Stimulated activated memory B cell treated with anti-CD40 and anti-IgM and Interleukin-4, amounts not matched to agents 10 μg/mL and 1 μg/mL and 100 μg/mL, for 72 hours (primary cell): Measurements from ENCODE around the gene ANKRD44.
"Not testable (repeated sequence)": the region's sequence is repeated elsewhere in the genome, so short reads cannot be mapped to it uniquely, and the experiment has no call there.

Source experiments
- ATAC-seq: fragments of 150-1000 bp; cut with Tn5 transposase; 2 replicates; pipeline ENCODE4 v1.10.0; 2021
- H3K27ac Mint-ChIP-seq: one replicate; pipeline ENCODE4 v1.8.0; 2022; ENCODE audit warnings: mild to moderate bottlenecking, mixed read lengths
- H3K27me3 Mint-ChIP-seq: one replicate; pipeline ENCODE4 v1.8.0; 2022; ENCODE audit warnings: mixed read lengths
- H3K36me3 Mint-ChIP-seq: one replicate; pipeline ENCODE4 v1.8.0; 2022; ENCODE audit warnings: mixed read lengths
- H3K4me1 Mint-ChIP-seq: one replicate; pipeline ENCODE4 v1.8.0; 2022; ENCODE audit warnings: mixed read lengths
- H3K4me3 Mint-ChIP-seq: one replicate; pipeline ENCODE4 v1.8.0; 2022; ENCODE audit warnings: mild to moderate bottlenecking, moderate library complexity, mixed read lengths
- H3K9me3 Mint-ChIP-seq: one replicate; pipeline ENCODE4 v1.8.0; 2022; ENCODE audit warnings: mixed read lengths

ANKRD44 gene

GRCh38 chr2:197310271-197310985 is at the start of gene ANKRD44:
TSS of gene ANKRD44 (minus strand) at chr2:197310780. CDS start at chr2:197310604, 176 bp downstream.
- Mint-ChIP-seq H3K27ac (peak within 1 kb of the TSS; percentile 98), H3K9me3 (no peaks in the 10 kb centered on the region), H3K27me3 (no peaks in the 10 kb centered on the region), H3K4me1 (peaks cover 51% of the 10 kb centered on the region), H3K4me3 (peak within 1 kb of the TSS; percentile 97), H3K36me3 (peaks cover 12% of the 10 kb centered on the region)
- peak; percentile 88 for ATAC-seq

GRCh38 chr2:197359859-197360258 is 49.3 kb upstream of the ANKRD44 start:
- H3K4me3 Mint-ChIP-seq, result no peak overlapping the region
- no peaks in the 10 kb centered on the region for H3K27me3 Mint-ChIP-seq
- H3K9me3 Mint-ChIP-seq, result no peaks in the 10 kb centered on the region
- H3K36me3 Mint-ChIP-seq, result no peaks in the 10 kb centered on the region
- peaks cover 10% of the 10 kb centered on the region for H3K4me1 Mint-ChIP-seq
- no peak for ATAC-seq
- no peak overlapping the region for H3K27ac Mint-ChIP-seq

GRCh38 chr2:197358931-197359330 is 48.4 kb upstream of the ANKRD44 start:
- H3K36me3 Mint-ChIP-seq, result no peaks in the 10 kb centered on the region
- peaks cover 10% of the 10 kb centered on the region for H3K4me1 Mint-ChIP-seq
- H3K27ac Mint-ChIP-seq, result no peak overlapping the region
- H3K4me3 Mint-ChIP-seq, result no peak overlapping the region
- H3K27me3 Mint-ChIP-seq, result no peaks in the 10 kb centered on the region
- ATAC-seq, result no peak
- H3K9me3 Mint-ChIP-seq, result no peaks in the 10 kb centered on the region

DNA sequence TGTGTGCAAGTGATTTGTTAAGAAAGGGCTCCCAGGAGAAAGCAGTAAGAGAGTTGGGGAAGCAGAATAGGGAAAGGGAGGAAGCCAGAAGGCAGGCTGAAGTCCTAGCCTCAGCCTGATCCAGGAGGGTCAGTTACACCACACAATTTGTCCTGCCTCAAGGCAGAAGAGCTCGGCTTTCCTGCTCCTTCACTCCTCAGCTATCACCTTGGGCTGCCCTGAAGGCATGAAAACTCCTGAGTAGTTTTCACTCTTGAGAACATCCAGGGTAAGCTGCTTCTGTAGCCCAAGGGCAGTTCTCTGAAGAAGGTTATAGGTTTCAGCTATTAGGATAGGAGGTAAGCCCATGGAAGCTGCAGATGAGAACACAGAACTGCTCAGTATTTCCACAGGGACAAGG is 47.4 kb upstream of the ANKRD44 start:
- no peak overlapping the region for H3K27ac Mint-ChIP-seq
- no peaks in the 10 kb centered on the region for H3K27me3 Mint-ChIP-seq
- no peak for ATAC-seq
- H3K4me3 Mint-ChIP-seq, result no peak overlapping the region
- H3K4me1 Mint-ChIP-seq, result peaks cover 10% of the 10 kb centered on the region
- no peaks in the 10 kb centered on the region for H3K36me3 Mint-ChIP-seq
- H3K9me3 Mint-ChIP-seq, result no peaks in the 10 kb centered on the region

GRCh38 chr2:197356136-197356535 is 45.6 kb upstream of the ANKRD44 start:
- Mint-ChIP-seq H3K27ac (peak overlapping the region; percentile 47), H3K36me3 (no peaks in the 10 kb centered on the region)
- ATAC-seq, result no peak

GRCh38 chr2:197354169-197354558 is 43.6 kb upstream of the ANKRD44 start:
- no peak for ATAC-seq
- Mint-ChIP-seq H3K27me3 (no peaks in the 10 kb centered on the region), H3K36me3 (no peaks in the 10 kb centered on the region), H3K27ac (no peak overlapping the region), H3K4me1 (peaks cover 24% of the 10 kb centered on the region), H3K4me3 (no peak overlapping the region), H3K9me3 (no peaks in the 10 kb centered on the region)

More at GRCh38 chr2:197356136-197356535, 45.6 kb upstream of the ANKRD44 start:
- H3K4me3 Mint-ChIP-seq, result peak overlapping the region; percentile 3
- no peaks in the 10 kb centered on the region for H3K27me3 Mint-ChIP-seq
- peaks cover 13% of the 10 kb centered on the region for H3K4me1 Mint-ChIP-seq
- H3K9me3 Mint-ChIP-seq, result no peaks in the 10 kb centered on the region

DNA sequence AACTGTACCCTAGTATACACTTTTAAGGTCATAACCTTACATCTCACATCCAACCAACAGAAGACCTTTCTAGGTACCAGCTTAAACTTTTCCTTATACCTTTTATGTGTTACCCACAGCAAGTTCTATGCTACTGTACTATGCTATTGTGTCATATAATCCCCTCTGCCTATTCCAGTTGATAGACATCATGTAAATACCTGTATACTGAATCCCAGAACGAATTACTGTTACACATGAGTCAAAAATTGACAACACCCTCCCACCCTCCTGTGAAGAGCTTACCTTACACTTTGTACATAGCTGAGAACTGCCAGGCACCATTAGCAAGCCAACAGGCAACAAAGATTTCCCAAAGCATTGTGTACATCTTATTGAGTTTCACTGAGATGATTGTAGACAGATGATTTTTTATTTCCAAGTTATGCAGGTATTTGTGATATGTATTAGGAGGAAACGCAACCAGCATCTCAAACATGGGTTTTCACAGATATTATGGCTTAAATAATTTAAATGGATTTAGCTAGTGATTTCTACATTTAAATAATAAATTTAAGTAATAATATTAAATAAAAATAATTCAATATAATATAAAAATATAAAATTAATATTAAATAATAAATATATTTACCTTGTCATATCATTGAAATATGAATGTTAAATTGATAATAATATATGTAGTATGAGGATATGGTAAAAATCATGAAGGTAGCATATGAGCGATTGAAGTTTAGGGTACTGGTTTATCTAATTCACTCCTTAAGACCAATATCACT is 43.0 kb upstream of the ANKRD44 start:
- no peak overlapping the region for H3K4me3 Mint-ChIP-seq
- peaks cover 30% of the 10 kb centered on the region for H3K4me1 Mint-ChIP-seq
- H3K36me3 Mint-ChIP-seq, result no peaks in the 10 kb centered on the region
- no peak for ATAC-seq
- no peaks in the 10 kb centered on the region for H3K27me3 Mint-ChIP-seq
- H3K9me3 Mint-ChIP-seq, result no peaks in the 10 kb centered on the region
- H3K27ac Mint-ChIP-seq, result no peak overlapping the region

DNA sequence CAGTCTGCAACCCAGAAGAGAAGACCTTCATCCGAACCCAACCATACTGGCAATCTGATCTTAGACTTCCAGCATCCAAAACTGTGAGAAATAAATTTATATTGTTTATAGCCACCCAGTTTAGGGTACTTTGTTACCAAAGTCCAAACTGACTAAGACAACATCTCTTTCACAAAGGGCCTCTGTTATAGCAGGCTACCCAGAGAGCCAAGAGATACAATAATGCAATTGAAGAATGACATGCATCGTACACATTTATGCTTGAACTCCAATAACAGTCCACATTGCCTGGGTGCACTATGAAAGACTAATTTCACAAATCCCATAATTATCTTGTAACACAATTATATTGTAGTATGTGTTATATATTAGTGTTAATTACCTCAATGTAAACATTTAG is 39.1 kb upstream of the ANKRD44 start:
- Mint-ChIP-seq H3K36me3 (no peaks in the 10 kb centered on the region), H3K9me3 (no peaks in the 10 kb centered on the region)

GRCh38 chr2:197348721-197349360 is 38.3 kb upstream of the ANKRD44 start:
- H3K27me3 Mint-ChIP-seq, result no peaks in the 10 kb centered on the region
- H3K9me3 Mint-ChIP-seq, result no peaks in the 10 kb centered on the region
- no peak overlapping the region for H3K27ac Mint-ChIP-seq

More for the DNA sequence above, 39.1 kb upstream of the ANKRD44 start:
- Mint-ChIP-seq H3K27ac (no peak overlapping the region), H3K27me3 (no peaks in the 10 kb centered on the region), H3K4me3 (no peak overlapping the region), H3K4me1 (peaks cover 39% of the 10 kb centered on the region)
- ATAC-seq, result no peak

DNA sequence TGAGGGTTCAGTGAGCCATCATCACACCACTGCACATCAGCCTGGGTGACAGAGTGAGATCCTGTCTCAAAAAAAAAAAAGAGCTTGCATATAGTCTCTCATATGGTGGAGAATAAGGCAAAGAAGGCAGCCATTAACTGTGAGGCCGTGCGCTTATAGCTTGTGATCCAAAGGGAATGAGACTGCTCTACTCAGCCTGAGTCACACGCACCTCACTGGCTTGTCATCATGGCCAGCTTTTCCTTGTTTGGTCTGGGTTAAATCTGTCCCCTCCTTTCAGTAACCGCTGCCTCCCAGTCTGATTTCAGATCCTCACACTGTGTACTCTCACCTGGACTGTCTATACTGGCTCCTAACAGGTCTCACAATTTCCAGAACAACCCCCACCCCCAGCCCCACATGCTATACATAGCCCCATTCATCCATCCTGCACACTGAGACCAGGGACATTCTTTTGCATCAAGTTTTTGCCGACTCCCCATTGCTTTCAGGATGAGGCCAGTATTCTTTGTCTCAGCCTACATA is 35.3 kb upstream of the ANKRD44 start:
- Mint-ChIP-seq H3K4me1 (peaks cover 33% of the 10 kb centered on the region), H3K36me3 (no peaks in the 10 kb centered on the region), H3K27ac (peak overlapping the region; percentile 16), H3K4me3 (no peak overlapping the region), H3K9me3 (no peaks in the 10 kb centered on the region), H3K27me3 (no peaks in the 10 kb centered on the region)
- ATAC-seq, result no peak

More at GRCh38 chr2:197348721-197349360, 38.3 kb upstream of the ANKRD44 start:
- H3K4me3 Mint-ChIP-seq, result no peak overlapping the region
- H3K4me1 Mint-ChIP-seq, result peaks cover 39% of the 10 kb centered on the region
- no peaks in the 10 kb centered on the region for H3K36me3 Mint-ChIP-seq
- no peak for ATAC-seq

GRCh38 chr2:197343968-197344367 is 33.4 kb upstream of the ANKRD44 start:
- not testable (repeated sequence) for H3K9me3 Mint-ChIP-seq, ATAC-seq, H3K27ac Mint-ChIP-seq, H3K36me3 Mint-ChIP-seq, H3K27me3 Mint-ChIP-seq, H3K4me3 Mint-ChIP-seq
- peaks cover 23% of the 10 kb centered on the region for H3K4me1 Mint-ChIP-seq

- Mint-ChIP-seq H3K36me3 (no peaks in the 10 kb centered on the region), H3K4me3 (no peak overlapping the region), H3K4me1 (no peaks in the 10 kb centered on the region), H3K27me3 (no peaks in the 10 kb centered on the region), H3K9me3 (no peaks in the 10 kb centered on the region), H3K27ac (no peak overlapping the region)
- no peak for ATAC-seq
Observed at GRCh38 chr2:197340591-197340990, 30.0 kb upstream of the ANKRD44 start.

DNA sequence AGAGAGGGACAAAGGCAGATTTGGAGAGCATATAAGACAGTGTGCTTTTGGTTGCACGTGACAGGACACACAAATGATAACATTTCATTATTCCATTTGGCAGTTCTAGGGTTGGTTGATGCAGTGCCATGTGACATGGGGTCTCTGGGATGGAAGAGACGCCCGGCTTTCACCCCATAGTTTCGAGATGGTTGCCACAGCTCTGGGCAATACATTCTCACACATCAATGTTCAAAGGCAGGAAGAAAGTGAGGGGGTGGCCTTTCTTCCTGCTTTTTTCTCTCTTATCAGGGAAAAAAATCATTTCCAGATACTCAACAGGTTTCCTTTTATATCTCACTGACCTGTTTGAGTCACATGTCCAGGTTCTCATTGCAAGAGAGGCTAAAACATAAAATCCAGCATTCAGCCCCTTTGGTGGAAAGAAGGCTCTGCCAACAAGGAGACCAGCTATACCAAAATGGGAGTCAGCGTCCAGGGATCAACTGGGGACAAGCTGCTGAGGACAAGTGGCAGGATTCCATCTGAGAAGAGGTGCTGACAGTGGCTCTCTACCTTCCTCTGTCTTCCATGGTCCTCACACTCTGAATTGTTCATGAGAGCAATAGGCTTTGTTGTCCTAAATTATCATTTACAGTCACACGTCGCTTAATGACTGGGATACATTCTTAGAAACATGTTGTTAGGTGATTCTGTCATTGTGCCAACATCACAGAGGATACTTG is 29.1 kb upstream of the ANKRD44 start:
- H3K4me1 Mint-ChIP-seq, result no peaks in the 10 kb centered on the region
- no peaks in the 10 kb centered on the region for H3K36me3 Mint-ChIP-seq
- H3K9me3 Mint-ChIP-seq, result no peaks in the 10 kb centered on the region
- no peak for ATAC-seq
- no peak overlapping the region for H3K27ac Mint-ChIP-seq
- no peaks in the 10 kb centered on the region for H3K27me3 Mint-ChIP-seq
- H3K4me3 Mint-ChIP-seq, result no peak overlapping the region

GRCh38 chr2:197339016-197339415 is 28.4 kb upstream of the ANKRD44 start:
- no peaks in the 10 kb centered on the region for H3K9me3 Mint-ChIP-seq
- no peaks in the 10 kb centered on the region for H3K27me3 Mint-ChIP-seq
- no peak for ATAC-seq
- H3K36me3 Mint-ChIP-seq, result no peaks in the 10 kb centered on the region
- H3K4me3 Mint-ChIP-seq, result no peak overlapping the region
- H3K27ac Mint-ChIP-seq, result no peak overlapping the region
- H3K4me1 Mint-ChIP-seq, result no peaks in the 10 kb centered on the region

DNA sequence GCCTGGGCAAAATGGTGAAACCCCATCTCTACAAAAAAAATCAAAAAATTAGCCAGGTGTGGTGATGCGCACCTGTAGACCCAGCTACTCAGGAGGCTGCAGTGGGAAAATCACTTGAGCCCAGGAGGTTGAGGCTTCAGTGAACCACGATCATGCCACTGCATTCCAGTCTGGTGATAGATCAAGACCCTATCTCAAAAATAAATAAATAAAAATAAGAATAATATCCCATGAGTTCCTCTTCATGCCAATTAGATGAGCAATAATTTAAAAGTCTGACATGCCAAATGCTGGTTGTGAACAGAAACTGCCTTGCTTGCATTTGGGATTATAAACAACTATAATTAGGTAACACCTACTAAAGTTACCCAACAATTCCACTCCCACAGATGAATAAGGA is 22.1 kb upstream of the ANKRD44 start:
- Mint-ChIP-seq H3K4me3 (no peak overlapping the region), H3K27ac (no peak overlapping the region), H3K9me3 (peaks cover 5% of the 10 kb centered on the region), H3K4me1 (peaks cover 13% of the 10 kb centered on the region), H3K36me3 (no peaks in the 10 kb centered on the region), H3K27me3 (no peaks in the 10 kb centered on the region)
- no peak for ATAC-seq
